HG03159 (cell line): ENCODE measurements around the gene FHIP1A.

Experiments used
- ATAC-seq: cut with Tn5 transposase; IDR thresholded peaks from one replicate; pipeline ENCODE4 v1.9.1; 2021; ENCODE audit warnings: mild to moderate bottlenecking, moderate library complexity; ENCODE audit not compliant: unreplicated experiment

Gene FHIP1A

DNA sequence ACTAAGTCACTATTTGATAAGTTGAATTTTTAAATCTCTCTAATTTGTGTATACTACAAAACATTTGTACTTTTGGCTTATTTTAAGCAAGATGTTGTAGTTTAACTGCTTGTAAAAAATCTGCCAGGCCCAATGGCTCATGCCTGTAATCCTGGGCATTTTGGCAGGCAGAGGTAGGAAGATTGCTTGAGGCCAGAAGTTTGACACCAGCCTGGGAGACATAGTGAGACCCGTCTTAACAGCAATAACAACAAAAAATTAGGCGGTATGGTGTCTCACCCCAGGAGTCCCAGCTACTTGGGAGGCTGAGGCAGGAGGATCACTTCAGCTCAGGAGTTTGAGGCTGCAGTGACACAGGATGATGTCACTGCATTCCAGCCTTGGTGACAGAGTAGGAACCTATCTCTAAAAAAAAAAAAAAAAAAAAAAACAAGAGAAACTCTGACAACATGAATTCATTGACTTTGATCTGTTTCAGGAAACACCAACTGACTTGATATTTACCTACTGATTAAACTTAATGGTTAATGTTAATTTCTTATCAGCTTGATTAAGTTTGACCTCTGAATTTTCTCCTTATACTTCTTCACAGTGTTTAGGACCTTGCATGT lies 8.9 kb downstream of the FHIP1A start:
- no peak for ATAC-seq

DNA sequence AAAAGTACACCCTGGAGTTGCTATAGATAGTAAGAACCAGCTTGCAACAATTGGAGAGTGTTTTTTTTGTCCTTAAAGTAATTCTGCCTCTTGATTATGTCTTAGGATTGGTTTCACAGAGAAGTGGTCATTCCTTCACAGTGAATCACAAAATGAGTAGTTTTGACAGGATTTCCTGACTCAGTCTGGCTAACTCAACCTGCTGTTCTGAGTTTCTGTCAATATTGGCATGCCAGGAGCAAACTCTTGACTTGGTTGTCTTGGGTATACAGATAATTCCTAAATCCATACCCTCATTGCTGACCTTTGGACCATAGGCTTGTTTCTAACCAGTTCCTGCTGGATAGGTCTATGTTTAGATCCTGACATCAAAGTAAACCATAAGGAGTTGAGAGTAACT lies 9.4 kb downstream of the FHIP1A start:
- no peak for ATAC-seq

DNA sequence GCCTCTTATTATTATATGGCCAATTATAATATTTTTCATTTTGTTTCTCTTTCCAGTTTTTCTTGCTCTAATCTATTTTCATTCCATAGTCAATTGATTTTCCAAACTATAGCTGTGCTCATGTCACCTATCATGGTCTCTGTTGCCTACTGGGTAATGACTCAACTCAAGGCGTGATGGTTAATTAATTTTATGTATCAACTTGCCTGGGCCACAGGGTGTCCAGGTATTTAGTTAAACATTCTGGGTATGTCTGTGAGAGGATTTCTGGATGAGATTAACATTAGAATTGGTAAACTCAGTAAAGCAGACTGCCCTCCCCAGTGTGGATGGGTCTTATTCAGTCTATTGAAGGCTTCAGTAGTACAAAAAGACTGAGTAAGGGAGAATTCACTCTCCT lies 9.9 kb downstream of the FHIP1A start:
- ATAC-seq, result no peak

DNA sequence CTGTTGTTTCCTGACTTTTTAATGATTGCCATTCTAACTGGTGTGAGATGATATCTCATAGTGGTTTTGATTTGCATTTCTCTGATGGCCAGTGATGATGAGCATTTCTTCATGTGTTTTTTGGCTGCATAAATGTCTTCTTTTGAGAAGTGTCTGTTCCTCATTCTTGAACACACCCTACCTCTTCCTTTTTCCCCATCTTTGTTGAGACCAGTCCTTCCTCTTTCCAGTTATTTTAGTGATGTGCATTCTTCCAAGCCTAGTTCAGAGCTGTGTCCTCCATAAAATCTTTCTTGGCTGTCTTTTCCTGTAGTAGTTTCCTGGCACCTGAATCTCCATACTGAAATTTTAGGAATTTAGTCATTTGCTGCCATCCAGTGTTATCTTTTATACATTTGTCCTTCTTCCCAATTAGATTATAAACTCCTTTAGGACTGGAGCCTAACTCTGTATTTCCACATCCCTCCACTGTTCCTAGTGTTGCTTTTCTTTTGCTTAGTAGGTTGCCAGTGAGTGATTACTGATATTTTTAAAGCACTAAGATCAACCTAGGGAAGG lies 11.4 kb downstream of the FHIP1A start:
- ATAC-seq, result no peak

DNA sequence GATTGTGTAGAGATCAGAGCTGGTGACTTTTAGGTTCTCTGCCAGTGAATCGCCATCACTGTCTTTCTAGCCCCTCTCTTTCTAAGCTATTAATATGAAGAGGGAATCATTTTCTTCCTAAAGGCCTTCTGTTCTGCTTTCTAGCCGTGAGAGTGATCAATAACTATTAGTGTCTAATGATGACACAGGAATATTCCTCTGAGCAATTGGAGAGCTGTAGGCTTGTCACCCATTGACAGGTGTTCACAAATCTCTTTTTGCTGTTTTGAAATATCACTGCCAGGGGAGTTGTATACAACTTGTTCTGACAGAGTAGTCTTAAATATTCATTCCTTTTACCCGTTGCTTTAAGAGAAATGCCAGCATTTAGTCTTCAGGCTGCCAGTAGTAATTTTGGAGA lies 13.9 kb downstream of the FHIP1A start:
- ATAC-seq, result no peak

DNA sequence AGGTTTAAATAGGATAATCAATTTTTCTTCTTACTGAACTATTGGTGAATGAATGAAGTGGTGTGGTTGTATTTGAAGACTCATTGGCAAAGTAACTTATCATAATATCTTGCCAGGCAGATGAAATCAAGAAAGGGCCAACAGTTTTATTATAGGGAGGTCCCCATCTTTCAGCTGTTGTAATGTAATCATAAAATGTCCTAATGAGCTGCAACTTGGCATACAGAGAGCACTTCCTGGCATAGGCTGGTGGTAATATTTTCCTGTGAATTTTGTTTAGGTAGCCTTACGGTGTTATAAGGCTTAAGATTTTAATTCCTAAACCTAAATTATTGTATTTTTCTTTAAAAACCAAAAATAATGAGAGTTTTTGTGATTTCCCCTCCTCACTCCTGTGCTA lies 17.5 kb downstream of the FHIP1A start:
- ATAC-seq, result no peak

DNA sequence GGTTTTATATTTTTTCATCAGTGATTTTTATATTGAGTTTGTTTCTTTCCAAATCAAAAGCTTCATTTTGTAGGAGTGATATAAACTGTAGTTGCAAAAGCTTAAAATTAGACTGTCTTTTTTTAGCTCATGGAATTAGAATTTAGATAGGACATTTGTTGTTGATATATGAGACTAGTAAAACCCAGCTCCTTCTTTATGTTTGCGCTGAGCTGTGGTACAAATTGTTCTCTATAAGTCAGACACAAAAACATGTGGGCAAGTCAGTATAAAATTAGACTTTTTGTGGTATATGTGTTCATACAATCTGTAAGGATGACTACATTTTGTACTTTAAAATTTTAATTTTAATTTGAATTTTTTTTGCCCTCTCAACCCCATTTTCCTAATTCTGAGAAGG lies 18.3 kb downstream of the FHIP1A start:
- no peak for ATAC-seq

DNA sequence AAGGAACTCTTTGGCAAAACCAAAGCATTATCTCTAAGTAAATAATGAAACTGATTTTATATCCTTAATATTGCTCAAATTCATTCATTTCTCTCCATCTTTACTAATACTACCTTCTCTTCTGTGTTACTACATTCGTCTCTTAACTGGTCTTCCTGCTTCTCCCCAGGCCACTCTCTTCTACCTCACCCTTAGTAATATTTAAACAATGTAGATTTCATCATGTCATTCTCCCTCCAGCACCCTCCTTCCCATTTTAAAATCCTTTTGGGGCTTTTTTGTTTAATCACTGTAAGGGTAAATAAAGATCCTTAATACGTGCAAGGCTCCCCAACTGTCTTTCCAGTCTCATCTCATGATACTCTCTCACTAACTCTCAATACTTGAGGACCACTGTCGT lies 19.4 kb downstream of the FHIP1A start:
- ATAC-seq, result no peak

DNA sequence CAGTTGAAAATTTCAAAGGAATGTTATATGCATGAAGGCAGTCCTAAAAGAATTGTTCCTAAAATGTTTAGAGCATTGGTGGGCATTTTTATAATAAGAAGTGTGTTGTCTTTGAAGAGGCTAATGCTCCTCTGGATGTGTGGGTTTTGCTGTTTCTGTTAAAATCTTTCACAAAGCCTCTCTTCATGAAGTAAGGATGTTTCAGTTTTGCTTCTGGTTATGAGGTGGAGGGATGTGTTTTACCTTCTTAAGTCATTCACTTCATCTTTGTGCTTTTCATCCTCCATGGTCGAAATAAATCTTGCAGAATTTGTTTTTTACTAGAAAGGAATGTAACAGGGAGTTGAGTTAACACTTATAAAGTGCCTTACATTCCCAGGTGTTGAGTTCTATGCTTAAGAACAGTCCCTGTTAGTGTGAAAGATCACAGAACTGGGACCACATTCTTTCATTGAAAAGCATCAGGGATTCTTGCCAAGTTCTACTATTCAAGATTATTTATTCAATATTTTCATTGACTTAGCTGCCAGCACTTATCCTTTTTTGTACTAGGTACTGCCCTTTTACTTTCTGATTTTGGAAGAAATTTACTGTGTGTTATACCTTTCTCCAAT lies 21.1 kb downstream of the FHIP1A start:
- ATAC-seq, result no peak

DNA sequence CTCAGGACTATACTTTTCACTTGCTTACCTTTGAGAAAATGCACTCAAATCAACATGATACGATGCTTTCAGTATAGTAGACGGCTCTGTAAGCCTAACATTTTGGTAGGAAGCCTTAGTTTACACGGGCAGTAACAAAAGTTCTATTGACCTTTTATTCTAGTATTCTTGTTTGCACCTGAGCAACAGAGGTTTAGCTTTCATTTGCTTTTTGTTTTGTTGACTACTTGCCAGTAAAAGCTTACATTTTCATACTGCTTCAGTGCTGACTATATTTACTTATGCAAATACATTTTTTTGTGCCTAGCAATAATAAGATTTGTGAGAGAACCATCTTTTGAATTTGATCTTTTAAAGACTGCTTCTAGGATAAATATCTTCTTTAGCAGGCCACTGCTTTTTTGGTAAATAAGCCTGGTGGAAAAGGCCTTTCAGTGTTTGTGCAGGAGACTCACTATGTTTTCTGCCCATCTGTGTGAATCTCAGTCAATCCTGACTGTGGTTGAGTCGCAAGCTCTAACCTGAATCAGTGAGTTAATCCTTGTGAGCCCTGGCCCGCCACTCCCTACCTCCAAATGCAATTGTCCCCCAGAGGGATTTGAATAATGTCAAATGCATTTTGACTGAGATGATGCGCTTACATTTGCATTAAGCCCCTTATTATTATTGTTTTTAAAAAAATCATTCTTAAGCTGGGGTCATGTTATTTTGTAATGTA lies 21.9 kb downstream of the FHIP1A start:
- no peak for ATAC-seq

DNA sequence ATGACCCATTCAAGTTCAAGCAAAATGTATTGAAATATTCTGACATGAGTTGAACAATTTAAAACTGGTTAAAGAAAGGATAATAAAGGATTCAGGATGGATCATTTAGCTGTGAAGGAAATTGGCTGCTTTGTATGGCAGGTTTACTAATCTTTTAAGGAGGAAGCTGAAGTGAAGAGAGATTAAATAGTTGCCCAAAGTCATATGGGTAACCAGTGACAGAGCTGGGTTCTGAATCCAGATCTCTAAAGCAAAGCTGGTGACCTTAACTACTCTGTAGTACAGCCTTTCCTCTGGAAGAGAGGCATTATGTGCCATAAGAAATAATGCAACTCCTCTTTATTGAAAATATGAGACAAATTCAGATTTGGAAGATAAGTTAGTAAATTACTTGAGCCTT lies 22.8 kb downstream of the FHIP1A start:
- no peak for ATAC-seq

DNA sequence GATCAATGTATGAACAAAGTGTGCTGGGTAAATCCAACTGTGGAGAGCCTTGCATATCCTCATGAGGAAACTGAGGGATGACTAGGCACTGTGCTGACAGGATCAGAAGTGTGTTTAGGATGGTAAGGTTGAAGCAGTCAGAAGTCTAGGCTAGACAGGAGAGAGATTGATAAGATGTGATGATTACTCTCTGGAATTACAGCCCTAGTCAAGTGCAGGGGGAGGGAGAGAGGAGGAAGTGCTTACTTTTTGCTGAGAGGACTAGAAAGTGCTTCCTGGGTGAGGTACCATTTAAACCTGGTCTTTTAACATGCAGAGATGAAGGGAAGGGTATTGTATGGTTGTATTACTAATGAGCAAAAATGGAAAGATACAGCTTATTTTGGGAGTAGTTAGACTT lies 23.7 kb downstream of the FHIP1A start:
- ATAC-seq, result no peak

DNA sequence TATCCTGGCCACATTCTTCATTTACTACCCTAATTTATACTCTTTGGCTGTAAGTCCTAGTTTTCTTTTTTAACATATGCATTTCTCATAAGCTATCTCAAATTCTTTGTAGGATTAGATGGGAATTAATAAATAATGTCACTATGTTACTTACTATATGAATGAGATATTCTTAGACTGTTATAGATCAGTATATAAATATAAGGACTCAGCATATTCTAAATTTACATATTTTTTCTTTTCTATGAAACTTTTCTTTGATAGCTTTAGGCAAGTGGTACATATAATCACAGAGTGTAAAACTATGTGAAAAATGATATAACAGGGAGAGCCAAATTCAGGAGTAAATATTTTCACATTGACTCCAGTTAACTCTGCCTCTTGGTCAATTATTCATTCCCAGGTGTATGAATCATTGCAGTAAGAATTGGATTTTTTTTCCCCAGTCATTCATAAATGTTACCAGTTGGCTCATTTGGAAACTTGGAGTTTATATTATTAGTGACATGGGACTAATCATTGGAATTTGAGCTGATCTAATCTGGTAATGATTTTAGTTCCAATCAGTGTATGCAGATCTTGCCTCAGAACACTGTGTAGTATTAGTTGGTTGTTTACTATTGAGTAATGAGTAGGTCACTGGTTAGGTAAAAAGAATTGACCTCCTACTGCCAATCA lies 25.3 kb downstream of the FHIP1A start:
- no peak for ATAC-seq

DNA sequence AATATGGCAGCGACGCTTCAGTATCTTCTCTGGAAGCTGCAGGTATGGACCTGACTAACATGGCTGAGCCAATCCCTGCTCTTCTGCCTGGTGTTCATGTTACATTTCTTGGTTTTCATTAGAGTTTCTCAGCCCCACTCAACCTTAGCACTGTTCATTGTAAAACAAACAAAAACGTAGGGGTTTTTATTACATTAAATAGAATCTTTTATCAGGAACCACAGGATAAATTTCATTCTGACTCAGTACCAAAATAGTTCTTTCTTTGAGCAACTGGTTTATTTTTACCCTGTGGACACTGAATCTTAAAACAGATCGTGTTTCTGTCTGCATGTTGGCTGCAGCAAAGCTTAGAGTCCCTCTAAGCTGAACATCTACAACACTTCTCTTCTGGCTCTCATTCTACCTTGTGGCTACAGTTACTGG lies 27.1 kb downstream of the FHIP1A start:
- no peak for ATAC-seq

DNA sequence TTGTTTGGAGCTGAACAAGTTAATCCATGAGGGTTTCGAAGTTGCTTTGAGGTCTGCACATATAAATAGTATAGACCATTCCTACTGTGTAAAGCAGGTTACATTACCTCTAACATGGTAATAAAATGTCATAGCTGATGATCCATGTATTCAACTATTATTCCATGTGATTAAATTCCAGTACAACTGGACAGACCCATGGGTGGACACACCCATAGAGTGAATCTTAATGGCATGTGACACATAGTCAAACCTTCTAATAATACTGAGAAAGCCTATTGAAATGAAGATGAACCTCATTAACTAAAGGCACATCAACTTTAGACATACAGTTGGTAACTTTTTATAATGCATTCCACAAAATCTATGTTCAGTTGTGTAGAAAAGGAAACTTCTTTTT lies 28.5 kb downstream of the FHIP1A start:
- no peak for ATAC-seq

DNA sequence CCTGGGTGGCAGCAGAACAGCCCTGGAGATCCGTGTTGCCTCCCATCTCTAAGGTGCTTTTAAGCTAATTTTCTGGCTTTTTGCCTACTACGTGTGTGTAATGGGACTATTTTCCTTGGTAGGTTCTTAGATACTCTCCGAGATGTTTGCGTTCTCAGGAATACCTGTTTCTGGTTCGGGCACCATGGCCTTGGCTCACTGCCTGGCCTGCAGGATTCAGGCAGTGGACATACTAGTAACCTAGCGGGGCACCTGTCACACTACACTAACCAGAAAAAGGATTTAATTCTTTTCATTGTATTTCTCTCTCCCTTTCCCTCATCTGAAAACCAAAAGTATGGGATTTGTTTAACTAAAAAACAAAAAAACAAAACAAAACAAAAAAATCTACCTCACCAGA lies 29.2 kb downstream of the FHIP1A start:
- no peak for ATAC-seq

DNA sequence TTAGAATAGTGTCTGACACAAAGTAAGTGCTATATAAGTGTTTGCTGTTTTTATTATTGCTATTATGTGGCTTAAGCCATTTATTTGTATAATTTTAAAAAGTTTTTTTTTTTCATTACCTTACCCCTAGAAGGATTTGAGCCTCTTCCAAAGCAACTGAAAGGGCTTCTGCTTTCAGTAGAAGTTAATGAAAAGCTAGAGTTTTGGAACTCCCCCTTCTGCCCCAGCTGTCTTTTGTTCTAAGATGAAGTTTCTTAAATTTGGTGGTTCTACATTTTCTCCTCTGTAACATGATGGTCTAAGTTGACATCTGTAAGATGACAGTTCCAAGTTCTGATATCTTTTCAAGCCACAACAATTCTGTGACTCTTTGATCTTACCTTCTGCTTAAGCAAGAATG lies 30.3 kb downstream of the FHIP1A start:
- ATAC-seq, result no peak

DNA sequence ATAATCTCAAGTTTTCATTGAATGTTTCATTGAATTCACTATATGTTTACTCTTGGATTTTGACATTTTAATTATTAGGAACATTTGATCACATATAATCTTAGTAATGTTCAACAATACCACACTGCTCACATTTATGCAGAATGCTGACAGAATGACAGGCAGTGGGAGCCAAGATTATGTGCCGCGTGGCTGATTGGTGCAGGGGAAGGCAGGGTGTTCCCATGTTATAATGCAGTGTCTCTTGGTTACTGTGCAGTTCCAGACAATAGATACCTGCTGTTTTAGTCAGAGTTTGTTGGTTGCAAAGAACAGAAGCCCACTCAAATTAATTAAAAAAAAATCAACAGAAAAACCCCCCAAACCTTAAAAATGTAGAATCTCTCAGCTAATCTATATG lies 33.0 kb downstream of the FHIP1A start:
- no peak for ATAC-seq

DNA sequence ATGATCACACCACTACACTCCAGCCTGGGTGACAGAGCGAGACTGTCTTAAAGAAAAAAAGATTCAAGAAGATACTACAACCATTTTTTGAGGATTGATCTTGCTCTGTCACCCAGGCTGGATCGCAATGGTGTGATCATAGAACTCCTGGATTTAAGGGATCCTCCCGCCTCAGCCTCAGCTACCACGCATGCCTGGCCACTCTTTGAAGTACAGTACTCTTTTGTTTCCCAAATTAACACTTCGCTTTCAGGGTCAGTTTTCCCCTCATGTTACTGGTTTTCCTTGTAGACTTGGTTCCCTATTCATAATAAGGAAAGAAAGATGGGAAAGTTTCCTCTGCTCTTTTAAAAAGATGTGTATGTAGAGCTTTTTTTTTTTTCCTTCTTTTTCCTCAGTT lies 34.3 kb downstream of the FHIP1A start:
- no peak for ATAC-seq

DNA sequence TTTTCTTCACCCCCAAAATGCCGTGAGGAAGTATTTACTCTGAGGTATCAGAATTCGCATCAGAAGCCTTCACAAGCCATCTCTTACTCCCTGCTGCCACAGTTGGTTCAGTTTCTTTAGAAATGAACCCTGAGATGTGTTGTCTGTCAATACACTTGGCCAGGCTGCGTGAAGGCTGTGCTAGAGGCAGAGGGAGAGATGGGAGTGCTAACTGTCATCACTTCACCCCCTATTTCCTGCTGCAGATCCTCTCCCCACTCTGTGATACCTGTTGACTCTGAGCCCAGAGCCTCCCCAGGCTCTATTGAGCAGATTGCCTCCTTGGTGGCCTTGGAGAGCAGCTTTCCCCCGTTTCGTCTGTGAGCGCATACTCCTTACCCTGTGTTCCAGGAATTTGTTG lies 34.8 kb downstream of the FHIP1A start:
- no peak for ATAC-seq

DNA sequence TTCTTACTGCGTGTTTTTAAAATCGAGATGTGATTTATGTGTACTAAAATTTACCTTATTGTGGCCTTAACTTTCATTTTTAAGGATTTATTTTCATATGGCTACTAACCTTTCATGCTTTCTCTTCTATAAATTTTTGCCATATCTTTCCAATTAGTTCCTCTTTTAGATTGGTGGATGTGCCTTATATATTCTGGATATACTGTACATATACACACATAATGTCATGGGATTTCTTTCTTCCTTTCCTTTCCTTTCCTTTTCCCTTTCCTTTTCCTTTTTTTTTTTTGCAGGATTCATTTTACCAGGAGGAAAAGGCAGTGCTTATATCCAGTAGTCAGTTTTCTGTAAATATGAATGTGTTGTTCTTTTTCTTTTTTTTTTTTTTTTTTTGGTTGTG lies 37.2 kb downstream of the FHIP1A start:
- no peak for ATAC-seq

DNA sequence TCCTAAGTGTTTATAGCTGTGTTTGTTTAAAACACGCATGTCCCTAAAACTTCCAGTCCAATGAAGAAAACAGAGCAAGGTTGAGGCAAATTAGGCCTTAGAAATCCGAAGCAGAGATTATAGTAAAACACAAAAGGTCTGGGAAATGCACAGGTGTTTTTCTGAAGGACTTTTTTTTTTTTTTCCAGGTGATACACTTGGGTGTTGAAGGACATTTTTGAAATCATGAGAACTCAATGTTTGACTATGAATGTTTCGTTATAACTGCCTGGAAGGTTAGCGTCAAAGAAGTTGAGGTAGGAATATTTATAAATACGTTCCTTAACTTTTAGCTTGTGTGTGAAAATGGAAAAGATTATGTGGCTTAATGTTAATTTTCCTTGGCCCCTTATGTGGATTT lies 45.5 kb downstream of the FHIP1A start:
- ATAC-seq, result no peak
